ENCODE results near the gene ZNF184. TPM values are rescaled to one million over a fixed set of nuclear protein-coding genes. Genes with fewer than 3 reads are reported as not detected.

ZNF184 gene
- total RNA-seq, 4 donors from 2014 or later, result 3.8 to 28.3 (median 10.7) TPM

- no peaks in the 10 kb centered on the region for H3K27me3 ChIP-seq
- H3K9me3 ChIP-seq, result no peaks in the 10 kb centered on the region
- H3K4me1 ChIP-seq, result no peaks in the 10 kb centered on the region
- peak overlapping the region; percentile 69 to 83 for H3K4me3 ChIP-seq
- TF ChIP-seq POLR2A (IDR thresholded peaks at IDR 0.05), result no peak
- no peak for TF ChIP-seq CTCF (IDR thresholded peaks at IDR 0.05)
- peak in 1 of 2 donors; percentile 19 for DNase-seq
- intact Hi-C loops (cut with DNase I; ENCODE audit: low total_unique reads), result no loop called here
- H3K27ac ChIP-seq, result peak overlapping the region; percentile 99
- no peaks in the 10 kb centered on the region for H3K36me3 ChIP-seq
Measured at GRCh38 chr6:27478141-27478705, 5.3 kb upstream of the ZNF184 start.

GRCh38 chr6:27477318-27478013, 4.6 kb upstream of the ZNF184 start:
- no peaks in the 10 kb centered on the region for H3K27me3 ChIP-seq
- H3K9me3 ChIP-seq, result no peaks in the 10 kb centered on the region
- DNase-seq, result no peak
- H3K4me3 ChIP-seq, result peak overlapping the region in 1 of 2 donors; percentile 69
- intact Hi-C loops (cut with DNase I; ENCODE audit: low total_unique reads), result no loop called here
- TF ChIP-seq CTCF (IDR thresholded peaks at IDR 0.05) (no peak), POLR2A (IDR thresholded peaks at IDR 0.05) (no peak)
- no peaks in the 10 kb centered on the region for H3K36me3 ChIP-seq
- H3K4me1 ChIP-seq, result no peaks in the 10 kb centered on the region
- H3K27ac ChIP-seq, result peak overlapping the region; percentile 99

GRCh38 chr6:27476090-27476489, 3.2 kb upstream of the ZNF184 start:
- no peaks in the 10 kb centered on the region for H3K36me3 ChIP-seq
- DNase-seq, result no peak
- no peaks in the 10 kb centered on the region for H3K27me3 ChIP-seq
- H3K27ac ChIP-seq, result no peak overlapping the region
- TF ChIP-seq CTCF (IDR thresholded peaks at IDR 0.05) (no peak), POLR2A (IDR thresholded peaks at IDR 0.05) (no peak)
- no peak overlapping the region for H3K4me3 ChIP-seq
- no peaks in the 10 kb centered on the region for H3K9me3 ChIP-seq
- intact Hi-C loops (cut with DNase I; ENCODE audit: low total_unique reads), result no loop called here
- no peaks in the 10 kb centered on the region for H3K4me1 ChIP-seq

- no peak for TF ChIP-seq POLR2A (IDR thresholded peaks at IDR 0.05)
- TF ChIP-seq CTCF (IDR thresholded peaks at IDR 0.05), result no peak
- Histone ChIP-seq H3K4me1 (no peaks in the 10 kb centered on the region), H3K9me3 (no peaks in the 10 kb centered on the region), H3K4me3 (no peak overlapping the region), H3K27me3 (no peaks in the 10 kb centered on the region), H3K27ac (no peak overlapping the region), H3K36me3 (no peaks in the 10 kb centered on the region)
- intact Hi-C loops (cut with DNase I; ENCODE audit: low total_unique reads), result no loop called here
- DNase-seq, result no peak
Measured at GRCh38 chr6:27474672-27475071, 1.8 kb upstream of the ZNF184 start.

GRCh38 chr6:27474172-27474465, 1.2 kb upstream of the ZNF184 start:
- intact Hi-C loops (cut with DNase I; ENCODE audit: low total_unique reads), result no loop called here
- no peaks in the 10 kb centered on the region for H3K36me3 ChIP-seq
- no peaks in the 10 kb centered on the region for H3K9me3 ChIP-seq
- no peak for TF ChIP-seq POLR2A (IDR thresholded peaks at IDR 0.05)
- TF ChIP-seq CTCF (IDR thresholded peaks at IDR 0.05), result no peak
- H3K27me3 ChIP-seq, result no peaks in the 10 kb centered on the region
- no peak for DNase-seq
- H3K4me1 ChIP-seq, result no peaks in the 10 kb centered on the region
- H3K27ac ChIP-seq, result no peak overlapping the region
- H3K4me3 ChIP-seq, result peak overlapping the region in 1 of 2 donors; percentile 78
